Mucosa of stomach (tissue), 1 donor: ENCODE results near the gene SLC25A10.
"Not testable (repeated sequence)": the region's sequence is repeated elsewhere in the genome, so short reads cannot be mapped to it uniquely, and the experiment has no call there.

Source experiments
- H3K27me3 ChIP-seq: one replicate; pipeline ENCODE4 v1.7.0; 2013; ENCODE audit warnings: mild to moderate bottlenecking, low read length; ENCODE audit not compliant: control insufficient read depth, insufficient read depth
- H3K36me3 ChIP-seq: one replicate; pipeline ENCODE4 v1.7.0; 2013; ENCODE audit warnings: low read length; ENCODE audit not compliant: control insufficient read depth, insufficient read depth
- H3K4me1 ChIP-seq: one replicate; pipeline ENCODE4 v1.7.0; 2013; ENCODE audit warnings: mild to moderate bottlenecking, low read length; ENCODE audit not compliant: control insufficient read depth, insufficient read depth
- H3K4me3 ChIP-seq: one replicate; pipeline ENCODE4 v1.7.0; 2013; ENCODE audit warnings: low read length
- H3K9ac ChIP-seq: one replicate; pipeline ENCODE4 v1.7.0; 2013; ENCODE audit warnings: mild to moderate bottlenecking, low read length, moderate library complexity
- H3K9me3 ChIP-seq: one replicate; pipeline ENCODE4 v1.7.0; 2013; ENCODE audit warnings: mild to moderate bottlenecking, low read length, moderate library complexity; ENCODE audit not compliant: control insufficient read depth
- donor health status: Pancreatic carcinoma.

The SLC25A10 gene

DNA sequence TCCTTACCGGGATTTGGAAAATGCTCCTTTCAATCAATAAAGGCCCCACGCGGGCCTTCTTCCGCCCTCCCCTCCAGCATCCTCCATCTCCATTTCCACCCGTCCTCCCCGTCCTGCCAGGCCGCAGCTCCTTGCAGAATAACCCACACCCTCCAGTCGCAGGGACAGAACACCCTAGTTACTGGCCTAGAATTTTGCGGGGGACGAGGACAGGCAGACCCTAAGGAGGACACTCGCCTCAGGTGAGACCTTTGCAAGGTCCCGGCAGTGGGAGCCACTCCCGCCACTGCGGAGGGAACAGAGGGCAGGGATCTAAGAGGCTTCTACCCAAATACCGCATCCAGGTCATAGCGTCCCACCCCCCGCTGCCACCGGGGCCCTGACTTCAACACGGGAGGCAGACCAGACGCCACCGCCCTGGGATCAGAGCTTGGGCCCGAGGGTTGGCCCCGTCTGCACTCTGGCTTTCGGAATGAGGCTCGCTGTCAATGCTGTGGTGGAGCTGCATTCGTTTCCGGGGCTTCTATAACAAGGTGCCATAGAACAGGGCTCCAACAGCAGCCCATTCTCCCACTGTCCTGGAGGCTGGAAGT, 26.8 kb downstream of the SLC25A10 start:
- H3K4me3 ChIP-seq, result no peak overlapping the region
- no peaks in the 10 kb centered on the region for H3K36me3 ChIP-seq
- H3K9me3 ChIP-seq, result no peaks in the 10 kb centered on the region
- H3K27me3 ChIP-seq, result peaks cover 12% of the 10 kb centered on the region
- no peak overlapping the region for H3K9ac ChIP-seq
- peaks cover 27% of the 10 kb centered on the region for H3K4me1 ChIP-seq

- not testable (repeated sequence) for H3K36me3 ChIP-seq, H3K9me3 ChIP-seq, H3K4me3 ChIP-seq, H3K9ac ChIP-seq
- H3K4me1 ChIP-seq, result peaks cover 20% of the 10 kb centered on the region
- H3K27me3 ChIP-seq, result peaks cover 11% of the 10 kb centered on the region
Measured at GRCh38 chr17:81739593-81739992, 27.5 kb downstream of the SLC25A10 start.

DNA sequence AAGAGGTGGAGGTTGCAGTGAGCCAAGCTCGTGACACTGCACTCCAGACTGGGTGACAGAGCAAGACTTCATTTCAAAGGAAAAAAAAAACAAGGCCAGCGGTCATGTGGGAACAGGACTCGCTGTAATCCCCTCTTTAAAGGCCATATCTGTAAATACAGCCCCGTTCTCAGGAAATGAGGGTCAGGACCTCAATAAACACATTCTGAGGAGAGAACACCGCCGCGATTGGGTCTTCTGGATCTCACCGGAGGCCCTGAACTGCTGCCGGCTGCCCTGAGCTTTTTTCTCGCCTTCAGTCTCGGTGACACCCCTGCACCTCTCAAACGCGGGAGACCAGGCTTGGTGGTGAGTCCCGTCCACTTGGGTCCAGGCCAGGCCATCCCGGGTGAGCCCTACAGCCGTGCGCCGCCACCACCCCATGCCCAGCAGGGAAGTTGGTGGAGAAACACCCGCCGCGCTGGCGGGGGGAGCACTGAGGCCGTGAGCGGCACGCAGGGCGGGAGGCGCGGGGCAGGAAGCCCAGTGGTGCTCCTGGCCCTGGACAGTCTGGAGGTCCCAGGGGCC, 28.4 kb downstream of the SLC25A10 start:
- peaks cover 12% of the 10 kb centered on the region for H3K4me1 ChIP-seq
- H3K27me3 ChIP-seq, result peaks cover 5% of the 10 kb centered on the region
- H3K36me3 ChIP-seq, result no peaks in the 10 kb centered on the region
- H3K9ac ChIP-seq, result no peak overlapping the region
- H3K9me3 ChIP-seq, result no peaks in the 10 kb centered on the region
- no peak overlapping the region for H3K4me3 ChIP-seq

- peaks cover 5% of the 10 kb centered on the region for H3K27me3 ChIP-seq
- no peaks in the 10 kb centered on the region for H3K36me3 ChIP-seq
- H3K4me1 ChIP-seq, result peaks cover 5% of the 10 kb centered on the region
- H3K9me3 ChIP-seq, result no peaks in the 10 kb centered on the region
- H3K9ac ChIP-seq, result no peak overlapping the region
- no peak overlapping the region for H3K4me3 ChIP-seq
Measured at GRCh38 chr17:81741049-81741593, 29.0 kb downstream of the SLC25A10 start.

DNA sequence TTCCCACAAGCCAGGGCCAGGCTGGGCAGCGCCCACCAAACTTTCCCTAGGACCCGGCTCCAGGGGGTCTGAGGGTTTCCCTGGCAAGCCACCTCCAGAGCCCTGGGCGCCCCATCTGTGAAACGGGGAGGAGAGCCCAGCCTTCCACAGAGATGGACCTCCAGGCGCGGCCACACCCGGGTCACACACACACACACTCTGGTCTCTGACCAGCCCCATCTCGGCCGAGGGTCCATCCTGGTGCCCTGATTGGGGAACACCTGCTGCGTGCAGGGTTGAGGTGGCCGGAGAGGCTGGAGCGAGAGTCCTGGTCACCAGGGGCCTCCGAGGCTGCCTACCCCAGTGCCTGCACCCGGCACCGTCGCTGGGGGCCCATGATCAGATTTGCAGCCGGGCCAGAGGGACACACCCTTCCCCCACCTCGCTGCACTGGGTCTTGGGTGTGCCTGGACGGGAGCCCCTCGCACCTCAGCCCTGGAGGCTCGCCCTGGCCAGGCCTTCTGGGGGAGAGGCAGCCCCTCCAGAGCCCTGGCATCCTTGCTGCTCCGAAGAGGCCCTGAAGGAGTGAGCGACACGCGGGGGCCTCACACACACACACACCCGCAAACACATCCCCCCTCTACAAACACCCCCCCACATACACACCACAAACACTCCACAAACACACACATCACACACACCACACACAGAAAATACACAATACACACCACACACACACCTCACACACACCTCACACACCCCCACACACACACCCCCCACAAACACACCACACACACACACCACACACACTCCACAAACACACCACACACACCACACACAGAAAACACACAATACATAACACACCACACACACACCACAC, 29.7 kb downstream of the SLC25A10 start:
- H3K9ac ChIP-seq, result no peak overlapping the region

More for the DNA sequence above, 29.7 kb downstream of the SLC25A10 start:
- Histone ChIP-seq H3K36me3 (no peaks in the 10 kb centered on the region), H3K4me3 (no peak overlapping the region), H3K4me1 (no peaks in the 10 kb centered on the region), H3K27me3 (peaks cover 5% of the 10 kb centered on the region), H3K9me3 (no peaks in the 10 kb centered on the region)
